ENCODE data around the gene LRRC38.

- TF ChIP-seq CTCF (IDR thresholded peaks at IDR 0.05) (no peak), POLR2A (IDR thresholded peaks at IDR 0.05) (no peak)
Measured at GRCh38 chr1:13520985-13521384, 7.2 kb upstream of the LRRC38 start.

Data from uterus (tissue), 2 donors.